Retinal pigment epithelial cell (primary cell): ENCODE data around the gene NIT2.
"Not testable (repeated sequence)": the region's sequence is repeated elsewhere in the genome, so short reads cannot be mapped to it uniquely, and the experiment has no call there.

Experiments
- DNase-seq: peaks from one replicate; pipeline ENCODE4 v3.0.0-alpha.2; 2010; ENCODE audit warnings: low read depth
- H3K4me3 ChIP-seq: 2 replicates; pipeline ENCODE4 v1.5.1; 2011; ENCODE audit warnings: mild to moderate bottlenecking, low read length, control low read depth, moderate library complexity
- TF ChIP-seq, protein P1 (sequence below): conservative IDR thresholded peaks from 2 replicates; pipeline ENCODE4 v1.5.1; 2011; ENCODE audit warnings: low read depth, low read length, control low read depth, inconsistent platforms

The NIT2 gene

DNA sequence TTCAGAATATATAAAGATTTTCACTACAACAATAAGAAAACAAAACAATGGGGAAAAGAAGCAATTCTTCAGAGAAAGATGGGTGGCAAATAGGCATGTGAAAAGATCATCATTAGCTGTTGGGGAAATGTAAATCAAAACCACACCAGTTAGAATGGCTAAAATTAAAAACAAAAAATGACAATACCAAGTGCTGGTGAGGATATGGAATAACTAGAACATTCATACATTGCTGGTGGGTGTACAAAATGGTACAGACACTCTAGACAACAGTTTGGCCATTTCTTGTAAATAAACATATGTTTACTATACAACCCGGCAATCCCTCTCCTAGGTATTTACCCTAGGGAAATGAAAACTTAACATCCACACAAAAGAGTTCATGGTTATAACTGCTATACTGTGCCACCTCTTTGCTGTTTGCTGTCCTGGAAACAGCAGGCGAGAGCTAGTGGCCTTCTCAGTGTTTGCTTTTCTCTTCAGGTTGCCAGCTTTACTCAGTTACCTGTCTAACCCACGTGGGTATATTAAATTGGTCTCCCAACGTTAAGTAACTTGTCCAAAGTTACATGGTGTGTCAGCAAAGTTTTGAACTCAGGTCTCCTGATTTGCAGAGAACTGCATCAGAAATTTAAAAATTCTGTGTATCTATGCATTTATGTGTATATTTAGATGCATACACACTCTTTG, 4.6 kb upstream of the NIT2 start:
- H3K4me3 ChIP-seq = no peak overlapping the region
- TF ChIP-seq, protein P1, sequence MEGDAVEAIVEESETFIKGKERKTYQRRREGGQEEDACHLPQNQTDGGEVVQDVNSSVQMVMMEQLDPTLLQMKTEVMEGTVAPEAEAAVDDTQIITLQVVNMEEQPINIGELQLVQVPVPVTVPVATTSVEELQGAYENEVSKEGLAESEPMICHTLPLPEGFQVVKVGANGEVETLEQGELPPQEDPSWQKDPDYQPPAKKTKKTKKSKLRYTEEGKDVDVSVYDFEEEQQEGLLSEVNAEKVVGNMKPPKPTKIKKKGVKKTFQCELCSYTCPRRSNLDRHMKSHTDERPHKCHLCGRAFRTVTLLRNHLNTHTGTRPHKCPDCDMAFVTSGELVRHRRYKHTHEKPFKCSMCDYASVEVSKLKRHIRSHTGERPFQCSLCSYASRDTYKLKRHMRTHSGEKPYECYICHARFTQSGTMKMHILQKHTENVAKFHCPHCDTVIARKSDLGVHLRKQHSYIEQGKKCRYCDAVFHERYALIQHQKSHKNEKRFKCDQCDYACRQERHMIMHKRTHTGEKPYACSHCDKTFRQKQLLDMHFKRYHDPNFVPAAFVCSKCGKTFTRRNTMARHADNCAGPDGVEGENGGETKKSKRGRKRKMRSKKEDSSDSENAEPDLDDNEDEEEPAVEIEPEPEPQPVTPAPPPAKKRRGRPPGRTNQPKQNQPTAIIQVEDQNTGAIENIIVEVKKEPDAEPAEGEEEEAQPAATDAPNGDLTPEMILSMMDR = no peak
- no peak for DNase-seq

DNA sequence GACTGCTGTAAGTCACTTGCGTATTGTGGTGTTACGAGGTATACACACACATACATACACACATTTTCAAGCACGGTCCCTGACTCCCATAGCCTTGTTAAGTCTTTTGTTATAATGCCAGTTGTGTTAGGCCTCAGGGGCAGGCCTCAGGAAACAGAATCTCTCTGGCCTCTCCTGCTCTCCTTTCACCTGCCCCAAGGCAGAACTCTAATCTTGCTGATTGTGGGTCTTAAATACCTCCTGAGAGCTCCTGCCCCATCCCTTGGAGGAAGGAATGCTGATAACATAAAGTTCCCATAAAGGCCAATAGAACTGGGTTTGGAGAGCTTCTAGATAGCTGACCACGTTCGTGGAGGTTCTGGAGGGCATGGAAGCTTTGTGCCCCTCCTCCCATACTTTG, 3.9 kb upstream of the NIT2 start:
- no peak overlapping the region for H3K4me3 ChIP-seq
- no peak for DNase-seq
- TF ChIP-seq, protein P1 = no peak

DNA sequence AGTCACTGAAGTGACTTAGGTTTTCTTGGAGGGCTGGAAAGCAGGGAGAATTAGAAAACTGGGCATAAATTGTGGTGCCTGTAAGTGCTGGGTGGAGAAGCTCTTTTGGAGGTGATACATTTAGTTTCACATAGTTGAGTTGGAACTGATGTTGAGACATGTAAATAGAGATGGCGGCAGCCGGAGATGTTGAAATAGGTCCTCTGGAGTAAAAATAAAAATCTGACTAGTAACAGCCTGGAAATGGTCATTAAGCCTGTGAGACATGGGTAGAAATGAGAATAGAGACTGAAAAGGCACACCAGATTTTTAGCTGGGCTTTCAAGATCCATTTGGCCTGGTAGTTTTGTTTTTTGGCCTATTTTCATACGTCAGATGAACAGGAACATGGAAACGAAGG, 2.9 kb upstream of the NIT2 start:
- TF ChIP-seq, protein P1 = no peak
- no peak for DNase-seq
- no peak overlapping the region for H3K4me3 ChIP-seq

GRCh38 chr3:100333051-100333450, 1.5 kb upstream of the NIT2 start:
- TF ChIP-seq, protein P1 = no peak
- H3K4me3 ChIP-seq = no peak overlapping the region
- DNase-seq = no peak

GRCh38 chr3:100333970-100334487, 528 bp upstream of the NIT2 start:
- TF ChIP-seq, protein P1 = no peak
- no peak for DNase-seq
- peak overlapping the region; percentile 76 for H3K4me3 ChIP-seq

DNA sequence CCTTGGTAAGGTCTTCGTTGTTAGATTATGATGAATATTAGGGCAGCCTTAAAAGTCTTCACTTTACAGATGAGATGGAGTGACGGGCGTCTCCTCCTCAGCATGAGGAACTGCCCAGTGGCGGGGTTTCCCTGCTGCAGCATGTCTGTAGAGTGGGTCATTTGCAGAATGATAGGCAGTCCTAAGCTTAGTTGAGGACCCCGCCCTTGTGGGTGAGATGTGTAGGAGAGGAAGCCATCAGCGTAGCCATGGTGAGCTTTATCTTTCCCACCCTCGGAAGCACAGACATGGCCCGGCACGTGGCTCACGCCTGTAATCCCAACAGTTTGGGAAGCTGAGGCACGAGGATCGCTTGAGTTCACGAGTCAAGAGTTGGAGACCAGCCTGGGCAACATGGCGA, 877 bp downstream of the NIT2 start:
- TF ChIP-seq, protein P1 = no peak
- no peak for DNase-seq
- H3K4me3 ChIP-seq = peak overlapping the region; percentile 76

- not testable (repeated sequence) for H3K4me3 ChIP-seq, DNase-seq
Measured at GRCh38 chr3:100336229-100336628, 1.7 kb downstream of the NIT2 start.
